ENCODE results near the gene C17orf107.

- TF ChIP-seq CTCF (IDR thresholded peaks at IDR 0.05): no peak
- no peak for TF ChIP-seq ZFX (IDR thresholded peaks at IDR 0.05; ENCODE audit: borderline replicate concordance)
Observed at GRCh38 chr17:4856937-4857314, 42.4 kb upstream of the C17orf107 start.

Data from 22Rv1 (cell line).